Breast epithelium (tissue), 4 donors: ENCODE results near the gene VTI1B. TPM values are rescaled to one million over a fixed set of nuclear protein-coding genes. Genes with fewer than 3 reads are reported as not detected.

ENCODE experiments used
- DNase-seq, 2 donors: peaks; one replicate each; pipeline ENCODE4 v3.0.0-alpha.2; 2019; ENCODE audit warnings: low spot score in 2 of 2
- H3K27ac ChIP-seq, 2 donors: fragments of 200-600 bp; sonication (generic) in 1 of 2; one replicate each; pipeline ENCODE4 v1.5.1; 2016 to 2019; ENCODE audit warnings: mild to moderate bottlenecking in 1 of 2
- H3K27me3 ChIP-seq, 2 donors: fragments of 200-600 bp; sonication (generic) in 1 of 2; one replicate each; pipeline versions ENCODE4 v1.5.1 to v1.6.0; 2017 to 2019; ENCODE audit warnings: control low read depth in 1 of 2, mild to moderate bottlenecking in 1 of 2
- H3K36me3 ChIP-seq: fragments of 200-600 bp; one replicate; pipeline ENCODE4 v1.5.1; 2019
- H3K4me1 ChIP-seq, 2 donors: fragments of 200-600 bp; sonication (generic); one replicate each; pipeline ENCODE4 v1.5.1; 2016 to 2019; ENCODE audit warnings: control low read depth in 1 of 2
- H3K4me3 ChIP-seq, 3 donors: fragments of 200-600 bp; sonication (generic); 1 replicate in 2 of 3; 2 replicates in 1 of 3; pipeline ENCODE4 v1.5.1; 2016 to 2019; ENCODE audit warnings: mild to moderate bottlenecking in 3 of 3, moderate library complexity in 2 of 3
- H3K9me3 ChIP-seq, 2 donors: fragments of 200-600 bp; sonication (generic) in 1 of 2; one replicate each; pipeline ENCODE4 v1.5.1; 2016 to 2019; ENCODE audit warnings: control low read depth in 1 of 2
- CTCF ChIP-seq, 3 donors: fragments of 450-650 bp; IDR thresholded peaks; one replicate each; pipeline ENCODE4 v1.5.1; 2016 to 2017; ENCODE audit warnings: antibody characterized with exemption in 3 of 3, mild to moderate bottlenecking in 3 of 3, moderate library complexity in 3 of 3
- POLR2A ChIP-seq: fragments of 450-650 bp; IDR thresholded peaks from one replicate; pipeline ENCODE4 v1.6.1; 2016; ENCODE audit warnings: antibody characterized with exemption, mild to moderate bottlenecking, moderate library complexity
- POLR2AphosphoS5 ChIP-seq, 3 donors: sonication (generic); formaldehyde crosslinking; IDR thresholded peaks; one replicate each; pipeline ENCODE4 v1.6.1; 2017; ENCODE audit warnings: antibody characterized with exemption in 3 of 3
- intact Hi-C: fragments of 100-400 bp; cut with DNase I; formaldehyde crosslinking; loops from one replicate; pipeline ENCODE4 v1.15.1; 2023; ENCODE audit warnings: low total_unique reads
- total RNA-seq, 3 donors: library from RNA; depleted of rRNA; stranded (reverse); fragments of >200 nt; gene quantifications; one replicate each; pipeline ENCODE4 v1.1.0, GENCODE V29; 2016

VTI1B gene
- total RNA-seq, 3 donors from 2014 or later, result 62.8 to 169 (median 80.6) TPM

GRCh38 chr14:67695394-67695949 lies 21.0 kb upstream of the VTI1B start, which contains the start of gene RDH11:
RDH11 (minus strand) TSS chr14:67695764; CDS start chr14:67695703, 61 bp downstream.
- Histone ChIP-seq H3K4me1 (no peaks in the 10 kb centered on the region), H3K4me3 (peak within 1 kb of the TSS; percentile 73 to 90 (median 86)), H3K27me3 (no peaks in the 10 kb centered on the region), H3K36me3 (no peaks in the 10 kb centered on the region), H3K27ac (peak within 1 kb of the TSS; percentile 83 to 86), H3K9me3 (no peaks in the 10 kb centered on the region)
- TF ChIP-seq CTCF (IDR thresholded peaks at IDR 0.05), result no peak
- peak; percentile 37 for TF ChIP-seq POLR2A
- TF ChIP-seq POLR2AphosphoS5 (IDR thresholded peaks at IDR 0.05), result peak; percentile 50 to 83 (median 72)
- peak; percentile 84 to 87 for DNase-seq
- intact Hi-C loops, result no loop called here

GRCh38 chr14:67694791-67695393 lies 20.5 kb upstream of the VTI1B start:
- DNase-seq, result peak; percentile 61 to 65

GRCh38 chr14:67690011-67690410 lies 15.6 kb upstream of the VTI1B start:
- no peaks in the 10 kb centered on the region for H3K36me3 ChIP-seq

More at GRCh38 chr14:67694791-67695393, 20.5 kb upstream of the VTI1B start:
- intact Hi-C loops, result no loop called here
- Histone ChIP-seq H3K9me3 (no peaks in the 10 kb centered on the region), H3K27me3 (no peaks in the 10 kb centered on the region), H3K4me3 (peak overlapping the region; percentile 73 to 90 (median 86)), H3K36me3 (no peaks in the 10 kb centered on the region), H3K4me1 (no peaks in the 10 kb centered on the region), H3K27ac (peak overlapping the region; percentile 83 to 86)
- TF ChIP-seq POLR2A (no peak), POLR2AphosphoS5 (IDR thresholded peaks at IDR 0.05) (peak in 2 of 3 donors; percentile 9 to 41), CTCF (IDR thresholded peaks at IDR 0.05) (no peak)

DNA sequence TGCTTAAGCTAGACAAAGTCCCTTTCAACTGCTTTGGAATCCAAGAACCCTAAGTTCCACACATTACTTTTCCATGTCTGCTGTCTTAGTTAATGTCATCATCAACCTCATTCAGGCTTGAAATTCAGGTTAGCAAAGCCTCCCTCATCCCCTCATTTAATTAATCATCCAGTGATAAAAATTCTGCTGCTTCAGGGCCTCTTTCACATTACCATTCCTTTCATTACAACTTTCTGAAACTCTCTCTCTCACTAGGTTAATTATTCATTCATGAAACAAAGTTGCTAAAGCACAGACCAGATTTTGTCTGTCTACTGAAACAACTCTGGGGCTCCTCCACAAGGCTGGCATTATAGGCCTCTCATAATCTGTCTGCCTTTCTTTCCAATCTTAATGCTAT lies 9.4 kb upstream of the VTI1B start:
- Histone ChIP-seq H3K9me3 (no peaks in the 10 kb centered on the region), H3K27me3 (no peaks in the 10 kb centered on the region), H3K4me1 (no peaks in the 10 kb centered on the region), H3K36me3 (no peaks in the 10 kb centered on the region), H3K27ac (no peak overlapping the region), H3K4me3 (no peak overlapping the region)
- TF ChIP-seq POLR2A (no peak), CTCF (IDR thresholded peaks at IDR 0.05) (no peak), POLR2AphosphoS5 (IDR thresholded peaks at IDR 0.05) (no peak)
- intact Hi-C loops, result no loop called here
- DNase-seq, result no peak

More at GRCh38 chr14:67690011-67690410, 15.6 kb upstream of the VTI1B start:
- Histone ChIP-seq H3K27me3 (no peaks in the 10 kb centered on the region), H3K9me3 (no peaks in the 10 kb centered on the region), H3K4me1 (no peaks in the 10 kb centered on the region), H3K4me3 (no peak overlapping the region), H3K27ac (no peak overlapping the region)
- DNase-seq, result no peak
- TF ChIP-seq CTCF (IDR thresholded peaks at IDR 0.05), result no peak
- no peak for TF ChIP-seq POLR2A
- no peak for TF ChIP-seq POLR2AphosphoS5 (IDR thresholded peaks at IDR 0.05)
- intact Hi-C loops, result no loop called here

DNA sequence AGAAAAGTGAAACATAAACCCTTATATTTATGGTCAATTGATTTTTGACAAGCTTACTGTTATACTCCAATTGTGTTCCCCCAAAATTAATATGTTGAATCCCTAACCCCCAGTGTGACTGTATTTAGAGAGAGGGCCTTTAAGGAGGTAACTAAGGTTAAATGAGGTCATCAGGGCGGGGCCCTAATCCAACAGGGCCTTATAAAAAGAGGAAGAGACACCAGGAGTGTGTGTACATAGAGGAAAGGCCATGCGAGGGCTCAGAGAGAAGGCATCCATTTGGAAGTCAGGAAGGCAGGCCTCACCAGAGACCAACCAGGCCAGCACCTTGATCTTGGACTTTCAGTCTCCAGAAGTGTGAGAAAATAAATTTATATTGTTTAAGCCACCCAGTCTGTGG lies 6.5 kb upstream of the VTI1B start:
- Histone ChIP-seq H3K4me3 (no peak overlapping the region), H3K27me3 (no peaks in the 10 kb centered on the region), H3K9me3 (no peaks in the 10 kb centered on the region), H3K27ac (no peak overlapping the region), H3K36me3 (no peaks in the 10 kb centered on the region), H3K4me1 (no peaks in the 10 kb centered on the region)
- intact Hi-C loops, result no loop called here
- TF ChIP-seq CTCF (IDR thresholded peaks at IDR 0.05), result no peak
- DNase-seq, result no peak
